GM19324 (cell line): ENCODE results near the gene ITM2A.

ENCODE experiments used
- ATAC-seq: cut with Tn5 transposase; IDR thresholded peaks from one replicate; pipeline ENCODE4 v1.9.1; 2021; ENCODE audit warnings: mild to moderate bottlenecking, moderate library complexity; ENCODE audit not compliant: unreplicated experiment, low FRiP score

ITM2A gene

GRCh38 chrX:79366873-79367749 lies at the start of gene ITM2A:
Gene ITM2A (minus strand): TSS chrX:79367334. CDS start chrX:79367215, 119 bp downstream.
- peak; percentile 80 for ATAC-seq

- no peak for ATAC-seq
Measured at GRCh38 chrX:79415056-79415455, 47.9 kb upstream of the ITM2A start.

GRCh38 chrX:79413963-79414362 lies 46.8 kb upstream of the ITM2A start:
- no peak for ATAC-seq

GRCh38 chrX:79412972-79413371 lies 45.8 kb upstream of the ITM2A start:
- no peak for ATAC-seq

- no peak for ATAC-seq
Measured at GRCh38 chrX:79412166-79412565, 45.0 kb upstream of the ITM2A start.

- ATAC-seq, result no peak
Measured at GRCh38 chrX:79409657-79410056, 42.5 kb upstream of the ITM2A start.

GRCh38 chrX:79408623-79409322 lies 41.6 kb upstream of the ITM2A start:
- no peak for ATAC-seq

- ATAC-seq, result no peak
Measured at GRCh38 chrX:79400623-79401022, 33.5 kb upstream of the ITM2A start.

GRCh38 chrX:79375340-79375739 lies 8.2 kb upstream of the ITM2A start:
- ATAC-seq, result no peak

- no peak for ATAC-seq
Measured at GRCh38 chrX:79371640-79372039, 4.5 kb upstream of the ITM2A start.

GRCh38 chrX:79371101-79371500 lies 4.0 kb upstream of the ITM2A start:
- ATAC-seq, result no peak

- no peak for ATAC-seq
Measured at GRCh38 chrX:79369871-79370270, 2.7 kb upstream of the ITM2A start.

GRCh38 chrX:79368441-79368840 lies 1.3 kb upstream of the ITM2A start:
- ATAC-seq, result no peak

GRCh38 chrX:79367907-79368306 lies 773 bp upstream of the ITM2A start:
- no peak for ATAC-seq

GRCh38 chrX:79366556-79366872 lies 620 bp downstream of the ITM2A start:
- peak; percentile 30 for ATAC-seq

- ATAC-seq, result no peak
Measured at GRCh38 chrX:79365591-79365990, 1.5 kb downstream of the ITM2A start.

GRCh38 chrX:79364306-79364705 lies 2.8 kb downstream of the ITM2A start:
- ATAC-seq, result no peak

- ATAC-seq, result no peak
Measured at GRCh38 chrX:79361192-79361870, 5.8 kb downstream of the ITM2A start.

GRCh38 chrX:79336869-79337815 lies 30.0 kb downstream of the ITM2A start:
- no peak for ATAC-seq

GRCh38 chrX:79330022-79330421 lies 37.1 kb downstream of the ITM2A start:
- ATAC-seq, result no peak
